ACC112 (cell line): ENCODE data around the gene SEC22A.

Experiments
- H2AFZ ChIP-seq: fragments of 200-600 bp; sonication (generic); one replicate; pipeline ENCODE4 v1.6.0; 2017; ENCODE audit warnings: antibody characterized with exemption, low read length; ENCODE audit not compliant: unreplicated experiment
- H3K27ac ChIP-seq: fragments of 200-600 bp; sonication (generic); 2 replicates; pipeline ENCODE4 v1.5.1; 2014; ENCODE audit warnings: low read depth, mild to moderate bottlenecking, antibody characterized with exemption, low read length, moderate library complexity
- H3K27me3 ChIP-seq: fragments of 200-600 bp; sonication (generic); 2 replicates; pipeline ENCODE4 v1.6.1; 2014; ENCODE audit warnings: mild to moderate bottlenecking, antibody characterized with exemption, low read length, moderate library complexity, mixed read lengths; ENCODE audit not compliant: insufficient read depth
- H3K36me3 ChIP-seq: fragments of 200-600 bp; sonication (generic); 2 replicates; pipeline ENCODE4 v1.6.1; 2016; ENCODE audit warnings: mild to moderate bottlenecking, antibody characterized with exemption, low read length, moderate library complexity, mixed read lengths; ENCODE audit not compliant: insufficient read depth
- H3K4me1 ChIP-seq: fragments of 200-600 bp; sonication (generic); one replicate; pipeline ENCODE4 v1.6.1; 2016; ENCODE audit warnings: low read length, mixed read lengths; ENCODE audit not compliant: insufficient read depth, unreplicated experiment, control insufficient read depth
- H3K4me3 ChIP-seq: fragments of 200-600 bp; sonication (generic); 2 replicates; pipeline ENCODE4 v1.5.1; 2014; ENCODE audit warnings: mild to moderate bottlenecking, low read depth, low read length
- H3K79me2 ChIP-seq: fragments of 200-600 bp; sonication (generic); one replicate; pipeline ENCODE4 v1.6.0; 2016; ENCODE audit warnings: low read length; ENCODE audit not compliant: control insufficient read depth, unreplicated experiment, insufficient read depth

The SEC22A gene, protein sequence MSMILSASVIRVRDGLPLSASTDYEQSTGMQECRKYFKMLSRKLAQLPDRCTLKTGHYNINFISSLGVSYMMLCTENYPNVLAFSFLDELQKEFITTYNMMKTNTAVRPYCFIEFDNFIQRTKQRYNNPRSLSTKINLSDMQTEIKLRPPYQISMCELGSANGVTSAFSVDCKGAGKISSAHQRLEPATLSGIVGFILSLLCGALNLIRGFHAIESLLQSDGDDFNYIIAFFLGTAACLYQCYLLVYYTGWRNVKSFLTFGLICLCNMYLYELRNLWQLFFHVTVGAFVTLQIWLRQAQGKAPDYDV

GRCh38 chr3:123201557-123202427, at the start of gene SEC22A:
Gene SEC22A (plus strand): TSS chr3:123201943. CDS start chr3:123209218, 7,275 bp downstream.
- peak within 1 kb of the TSS; percentile 95 for H3K4me3 ChIP-seq
- H3K4me1 ChIP-seq, result peaks cover 9% of the 10 kb centered on the region
- peak within 1 kb of the TSS; percentile 25; the same call in 1 of the 2 replicates for H3K27ac ChIP-seq
- H3K79me2 ChIP-seq, result peaks cover 42% of the 10 kb centered on the region
- H3K36me3 ChIP-seq, result no peaks in the 10 kb centered on the region
- no peaks in the 10 kb centered on the region for H3K27me3 ChIP-seq
- peak within 1 kb of the TSS; percentile 97 for H2AFZ ChIP-seq

- H3K27ac ChIP-seq, result no peak overlapping the region
- H2AFZ ChIP-seq, result no peak overlapping the region
- H3K79me2 ChIP-seq, result no peaks in the 10 kb centered on the region
- no peaks in the 10 kb centered on the region for H3K4me1 ChIP-seq
- H3K36me3 ChIP-seq, result peaks cover 16% of the 10 kb centered on the region; the same call in 1 of the 2 replicates
- H3K4me3 ChIP-seq, result no peak overlapping the region
- no peaks in the 10 kb centered on the region for H3K27me3 ChIP-seq
Measured at GRCh38 chr3:123152687-123153086, 49.1 kb upstream of the SEC22A start.

GRCh38 chr3:123153125-123154019, 48.4 kb upstream of the SEC22A start:
- Histone ChIP-seq H3K4me1 (no peaks in the 10 kb centered on the region), H3K79me2 (no peaks in the 10 kb centered on the region), H3K36me3 (peaks cover 14% of the 10 kb centered on the region; the same call in 1 of the 2 replicates), H3K4me3 (no peak overlapping the region), H3K27me3 (no peaks in the 10 kb centered on the region), H3K27ac (no peak overlapping the region), H2AFZ (no peak overlapping the region)

- peaks cover 14% of the 10 kb centered on the region; the same call in 1 of the 2 replicates for H3K36me3 ChIP-seq
- H3K79me2 ChIP-seq, result no peaks in the 10 kb centered on the region
- H3K4me3 ChIP-seq, result no peak overlapping the region
- no peaks in the 10 kb centered on the region for H3K27me3 ChIP-seq
- no peak overlapping the region for H2AFZ ChIP-seq
- no peak overlapping the region for H3K27ac ChIP-seq
- no peaks in the 10 kb centered on the region for H3K4me1 ChIP-seq
Measured at GRCh38 chr3:123154020-123154985, 47.4 kb upstream of the SEC22A start.

DNA sequence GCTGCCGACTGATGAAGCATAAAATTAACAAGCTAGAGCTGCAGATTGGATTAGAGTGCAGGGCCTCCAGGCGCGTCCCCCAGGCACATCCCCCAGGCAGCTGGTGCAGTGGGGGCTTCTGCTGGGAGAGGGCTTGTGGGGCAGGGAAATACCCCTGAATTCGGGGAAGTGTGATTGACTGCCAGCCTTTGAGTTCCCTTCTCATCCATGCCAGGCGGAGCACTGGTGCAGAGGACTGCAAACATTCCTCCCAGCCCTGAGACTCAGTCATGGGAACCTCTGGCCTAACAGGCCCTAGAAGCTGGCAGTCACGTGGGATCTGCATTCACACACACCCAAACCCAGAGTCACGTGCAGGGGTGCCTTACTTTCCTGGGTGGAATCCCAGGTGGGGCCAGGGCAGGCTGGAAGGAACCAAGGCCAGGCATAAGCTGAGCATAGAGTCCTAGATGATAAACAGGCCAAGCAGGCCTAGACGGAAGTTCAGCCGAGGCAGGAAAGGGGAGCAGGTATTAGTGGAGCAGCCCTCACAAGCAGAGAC, 46.2 kb upstream of the SEC22A start:
- H2AFZ ChIP-seq, result no peak overlapping the region
- H3K36me3 ChIP-seq, result peaks cover 17% of the 10 kb centered on the region; the same call in 1 of the 2 replicates
- no peaks in the 10 kb centered on the region for H3K27me3 ChIP-seq
- H3K4me1 ChIP-seq, result no peaks in the 10 kb centered on the region
- H3K79me2 ChIP-seq, result no peaks in the 10 kb centered on the region
- no peak overlapping the region for H3K27ac ChIP-seq
- H3K4me3 ChIP-seq, result no peak overlapping the region

DNA sequence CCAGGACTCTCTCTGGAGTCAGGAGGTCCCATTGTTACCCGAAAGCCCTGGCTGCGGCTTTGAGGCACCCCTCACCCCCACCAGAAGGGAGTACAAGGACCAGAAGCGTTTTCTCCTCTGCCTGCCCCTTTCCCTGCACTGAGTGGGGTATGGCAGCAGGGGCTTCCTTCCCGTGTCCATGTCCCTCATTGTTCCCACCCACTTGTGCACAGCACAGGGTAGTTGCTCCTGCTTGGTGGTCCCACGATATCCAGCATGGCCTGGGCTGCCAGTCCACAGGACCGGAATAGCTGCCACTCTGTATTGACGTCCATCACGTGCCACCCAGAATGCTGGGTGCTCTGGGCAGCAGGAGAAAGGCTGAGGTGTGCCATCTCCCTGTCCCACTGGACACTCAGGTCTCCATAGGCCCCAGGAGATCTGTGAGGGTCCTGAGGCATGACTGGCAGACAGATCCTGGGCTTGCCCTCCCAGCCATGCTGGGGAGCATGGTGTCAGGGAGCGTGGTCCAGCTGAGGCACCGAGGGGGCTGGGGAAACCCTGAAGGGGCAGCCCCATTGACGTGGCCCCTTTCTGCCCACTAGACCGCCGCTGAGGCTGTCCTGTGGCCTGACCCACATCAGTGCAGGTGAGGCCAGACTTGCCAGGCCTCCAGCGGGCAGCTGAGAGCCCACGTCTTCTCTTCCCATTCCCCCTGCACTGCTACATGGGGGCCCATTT, 45.3 kb upstream of the SEC22A start:
- Histone ChIP-seq H3K4me3 (no peak overlapping the region), H3K27me3 (no peaks in the 10 kb centered on the region), H3K27ac (no peak overlapping the region), H3K36me3 (peaks cover 26% of the 10 kb centered on the region; the same call in 1 of the 2 replicates), H3K4me1 (no peaks in the 10 kb centered on the region), H3K79me2 (no peaks in the 10 kb centered on the region), H2AFZ (no peak overlapping the region)

- no peak overlapping the region for H3K4me3 ChIP-seq
- H3K27me3 ChIP-seq, result no peaks in the 10 kb centered on the region
- no peaks in the 10 kb centered on the region for H3K79me2 ChIP-seq
- no peaks in the 10 kb centered on the region for H3K4me1 ChIP-seq
- no peak overlapping the region for H3K27ac ChIP-seq
- no peak overlapping the region for H2AFZ ChIP-seq
- peaks cover 28% of the 10 kb centered on the region; the same call in 1 of the 2 replicates for H3K36me3 ChIP-seq
Measured at GRCh38 chr3:123157209-123157597, 44.5 kb upstream of the SEC22A start.

DNA sequence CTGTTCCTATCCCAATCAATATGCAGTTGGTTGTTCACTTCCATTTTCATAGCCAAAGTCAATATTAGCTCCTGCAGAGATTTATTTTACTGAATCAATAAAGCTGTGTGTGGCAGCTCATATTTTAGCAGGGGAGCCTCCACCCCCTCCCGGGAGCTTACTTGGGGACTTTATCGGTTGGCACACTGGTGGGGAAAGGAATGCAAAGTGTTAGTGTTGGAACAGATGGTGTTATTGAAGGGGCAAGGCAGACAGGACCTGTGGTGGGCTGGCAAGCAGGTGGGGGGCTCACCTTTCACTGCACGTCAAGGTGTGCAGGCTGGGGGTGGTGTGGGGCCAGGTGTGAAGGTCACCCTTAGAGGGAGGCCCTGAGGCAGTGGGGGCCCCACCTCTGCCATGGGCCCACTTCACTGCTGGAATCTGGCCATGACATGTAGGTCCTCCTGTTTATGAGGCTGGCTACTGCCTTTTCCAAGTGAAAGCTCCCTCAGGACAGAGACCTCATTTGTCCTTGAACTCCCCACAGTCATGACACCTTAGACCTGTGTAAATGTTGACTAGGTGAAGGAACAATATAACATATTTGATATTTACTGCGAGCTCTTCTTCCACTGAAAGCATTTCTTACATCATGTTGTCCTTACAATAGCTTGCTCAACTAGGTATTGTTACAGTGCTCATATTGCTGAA, 44.0 kb upstream of the SEC22A start:
- Histone ChIP-seq H3K27ac (no peak overlapping the region), H3K4me3 (no peak overlapping the region), H3K36me3 (peaks cover 25% of the 10 kb centered on the region), H3K4me1 (no peaks in the 10 kb centered on the region), H3K27me3 (no peaks in the 10 kb centered on the region), H3K79me2 (no peaks in the 10 kb centered on the region), H2AFZ (no peak overlapping the region)
